ENCODE results near the gene TRAPPC3L. TPM values are rescaled to one million over a fixed set of nuclear protein-coding genes. Genes with fewer than 3 reads are reported as not detected.

The TRAPPC3L gene
- polyA plus RNA-seq, 1 donor from 2014 or later: not detected

GRCh38 chr6:116547358-116547757, 1.9 kb upstream of the TRAPPC3L start:
- H3K9me2 ChIP-seq (ENCODE audit: insufficient read depth, low read length): no peaks in the 10 kb centered on the region
- no peak overlapping the region for H3K4me2 ChIP-seq (ENCODE audit: low read length)
- H3K36me3 ChIP-seq (ENCODE audit: insufficient read depth, low read length): no peaks in the 10 kb centered on the region
- no peaks in the 10 kb centered on the region for H3F3A ChIP-seq (ENCODE audit: insufficient read depth, low read length, poor library complexity, severe bottlenecking)
- H3K79me2 ChIP-seq (replicated peaks; ENCODE audit: insufficient read depth, low read length): no peaks in the 10 kb centered on the region
- no peaks in the 10 kb centered on the region for H3K9me3 ChIP-seq (ENCODE audit: low read length)
- H3K9ac ChIP-seq (ENCODE audit: low read length): no peak overlapping the region
- H3K27ac ChIP-seq (ENCODE audit: low read length): no peak overlapping the region
- no peaks in the 10 kb centered on the region for H4K20me1 ChIP-seq (ENCODE audit: insufficient read depth)
- H3K27me3 ChIP-seq (ENCODE audit: insufficient read depth, low read depth, low read length): no peaks in the 10 kb centered on the region
- no peak overlapping the region for H2AFZ ChIP-seq (ENCODE audit: low read depth, low read length)
- TF ChIP-seq RAD21 (conservative IDR thresholded peaks at IDR 0.05) (no peak), CTCF (IDR thresholded peaks at IDR 0.05; ENCODE audit: poor library complexity, severe bottlenecking) (no peak), EP300 (conservative IDR thresholded peaks at IDR 0.05; ENCODE audit: poor library complexity, severe bottlenecking) (no peak), EZH2 (IDR thresholded peaks at IDR 0.05; ENCODE audit: borderline replicate concordance, insufficient read depth, low read length, poor library complexity, severe bottlenecking) (no peak), POLR2AphosphoS5 (IDR thresholded peaks at IDR 0.05) (no peak)
- H3K4me3 ChIP-seq (ENCODE audit: low read length): no peak overlapping the region

GRCh38 chr6:116543149-116543548, 2.3 kb downstream of the TRAPPC3L start:
- H3K4me3 ChIP-seq (ENCODE audit: low read length): no peak overlapping the region
- no peak overlapping the region for H3K9ac ChIP-seq (ENCODE audit: low read length)
- no peak overlapping the region for H3K27ac ChIP-seq (ENCODE audit: low read length)
- H3K27me3 ChIP-seq (ENCODE audit: insufficient read depth, low read depth, low read length): no peaks in the 10 kb centered on the region
- H3K36me3 ChIP-seq (ENCODE audit: insufficient read depth, low read length): no peaks in the 10 kb centered on the region
- no peak for TF ChIP-seq CTCF (IDR thresholded peaks at IDR 0.05; ENCODE audit: poor library complexity, severe bottlenecking)
- no peak overlapping the region for H2AFZ ChIP-seq (ENCODE audit: low read depth, low read length)
- H4K20me1 ChIP-seq (ENCODE audit: insufficient read depth): no peaks in the 10 kb centered on the region
- no peaks in the 10 kb centered on the region for H3K79me2 ChIP-seq (replicated peaks; ENCODE audit: insufficient read depth, low read length)
- no peaks in the 10 kb centered on the region for H3K9me3 ChIP-seq (ENCODE audit: low read length)
- no peaks in the 10 kb centered on the region for H3F3A ChIP-seq (ENCODE audit: insufficient read depth, low read length, poor library complexity, severe bottlenecking)
- H3K9me2 ChIP-seq (ENCODE audit: insufficient read depth, low read length): no peaks in the 10 kb centered on the region
- no peak overlapping the region for H3K4me2 ChIP-seq (ENCODE audit: low read length)

GRCh38 chr6:116542426-116542825, 3.1 kb downstream of the TRAPPC3L start:
- H3K79me2 ChIP-seq (replicated peaks; ENCODE audit: insufficient read depth, low read length): no peaks in the 10 kb centered on the region
- no peak for TF ChIP-seq POLR2AphosphoS5 (IDR thresholded peaks at IDR 0.05)
- no peak for TF ChIP-seq RAD21 (conservative IDR thresholded peaks at IDR 0.05)
- no peak for TF ChIP-seq EP300 (conservative IDR thresholded peaks at IDR 0.05; ENCODE audit: poor library complexity, severe bottlenecking)
- no peak for TF ChIP-seq SMC3 (conservative IDR thresholded peaks at IDR 0.05; ENCODE audit: poor library complexity)
- no peak for TF ChIP-seq EZH2 (IDR thresholded peaks at IDR 0.05; ENCODE audit: borderline replicate concordance, insufficient read depth, low read length, poor library complexity, severe bottlenecking)
- TF ChIP-seq REST (IDR thresholded peaks at IDR 0.05; ENCODE audit: borderline replicate concordance): no peak
- TF ChIP-seq CTCF (IDR thresholded peaks at IDR 0.05; ENCODE audit: poor library complexity, severe bottlenecking): no peak
- TF ChIP-seq TAF1 (IDR thresholded peaks at IDR 0.05; ENCODE audit: low read depth): no peak
- no peak for TF ChIP-seq MXI1 (conservative IDR thresholded peaks at IDR 0.05; ENCODE audit: poor library complexity, severe bottlenecking)
- H3K27ac ChIP-seq (ENCODE audit: low read length): no peak overlapping the region
- no peak overlapping the region for H3K4me3 ChIP-seq (ENCODE audit: low read length)
- H2AFZ ChIP-seq (ENCODE audit: low read depth, low read length): no peak overlapping the region
- H3K9me3 ChIP-seq (ENCODE audit: low read length): no peaks in the 10 kb centered on the region
- H3K36me3 ChIP-seq (ENCODE audit: insufficient read depth, low read length): no peaks in the 10 kb centered on the region
- no peaks in the 10 kb centered on the region for H3K9me2 ChIP-seq (ENCODE audit: insufficient read depth, low read length)
- no peak overlapping the region for H3K9ac ChIP-seq (ENCODE audit: low read length)
- H3F3A ChIP-seq (ENCODE audit: insufficient read depth, low read length, poor library complexity, severe bottlenecking): no peaks in the 10 kb centered on the region
- H3K27me3 ChIP-seq (ENCODE audit: insufficient read depth, low read depth, low read length): no peaks in the 10 kb centered on the region
- no peak overlapping the region for H3K4me2 ChIP-seq (ENCODE audit: low read length)
- H4K20me1 ChIP-seq (ENCODE audit: insufficient read depth): no peaks in the 10 kb centered on the region

All from neural cell (in vitro differentiated cells).